ENCODE data around the gene NRGN.

The NRGN gene

DNA sequence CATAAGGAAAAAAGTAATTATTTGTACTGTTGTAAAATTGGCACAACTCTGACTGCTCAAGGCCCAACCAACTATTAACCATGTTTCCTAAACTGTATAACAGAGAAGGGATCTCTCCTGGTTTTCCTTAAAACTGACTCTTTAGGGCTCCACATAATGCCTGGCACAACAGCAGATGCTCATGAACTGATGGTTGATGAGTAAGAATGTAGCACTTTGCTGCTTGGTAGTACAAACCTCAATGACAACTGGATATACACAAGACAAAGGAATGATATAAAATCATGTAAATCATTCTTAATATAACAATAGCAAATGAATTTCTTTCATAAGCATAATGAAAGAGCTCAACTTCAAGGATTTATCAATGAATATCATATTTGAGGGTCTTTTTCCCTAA lies 48.8 kb downstream of the NRGN start:
- DNase-seq (ENCODE audit: low read depth in 3 of 3), result no peak

DNA sequence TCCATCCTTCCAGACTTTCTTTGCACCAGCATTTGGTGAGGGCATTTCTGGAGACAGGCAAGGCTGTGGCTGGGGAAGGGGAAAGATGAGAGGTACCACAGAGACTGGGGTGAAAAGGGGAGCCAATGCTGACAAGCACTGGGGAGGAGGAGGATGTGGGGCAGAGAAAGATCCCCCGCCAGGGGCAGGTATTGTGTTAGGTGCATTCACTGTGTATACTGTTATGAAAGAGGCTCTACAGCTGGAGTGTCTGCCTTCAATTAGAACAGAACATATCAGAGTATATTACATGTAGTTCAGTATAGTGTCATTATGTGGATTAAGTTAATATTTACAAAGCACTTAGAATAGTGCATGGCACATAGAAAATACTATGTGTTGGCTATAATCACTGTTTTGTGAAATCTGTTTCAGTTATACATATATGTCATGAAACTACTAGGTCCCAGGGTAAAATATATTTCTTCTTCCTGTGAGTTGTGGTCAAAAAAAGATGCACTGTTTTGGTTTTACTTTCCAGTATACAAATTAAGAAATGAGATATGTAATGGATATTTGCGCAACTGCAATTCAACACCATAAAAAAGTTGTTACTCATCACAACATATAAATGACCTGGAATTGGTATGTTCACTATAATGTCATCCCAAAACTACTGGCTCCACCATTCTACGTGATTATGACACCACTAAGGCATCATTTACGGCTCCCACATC lies 52.0 kb downstream of the NRGN start:
- no peak for DNase-seq (ENCODE audit: low read depth in 3 of 3)

DNA sequence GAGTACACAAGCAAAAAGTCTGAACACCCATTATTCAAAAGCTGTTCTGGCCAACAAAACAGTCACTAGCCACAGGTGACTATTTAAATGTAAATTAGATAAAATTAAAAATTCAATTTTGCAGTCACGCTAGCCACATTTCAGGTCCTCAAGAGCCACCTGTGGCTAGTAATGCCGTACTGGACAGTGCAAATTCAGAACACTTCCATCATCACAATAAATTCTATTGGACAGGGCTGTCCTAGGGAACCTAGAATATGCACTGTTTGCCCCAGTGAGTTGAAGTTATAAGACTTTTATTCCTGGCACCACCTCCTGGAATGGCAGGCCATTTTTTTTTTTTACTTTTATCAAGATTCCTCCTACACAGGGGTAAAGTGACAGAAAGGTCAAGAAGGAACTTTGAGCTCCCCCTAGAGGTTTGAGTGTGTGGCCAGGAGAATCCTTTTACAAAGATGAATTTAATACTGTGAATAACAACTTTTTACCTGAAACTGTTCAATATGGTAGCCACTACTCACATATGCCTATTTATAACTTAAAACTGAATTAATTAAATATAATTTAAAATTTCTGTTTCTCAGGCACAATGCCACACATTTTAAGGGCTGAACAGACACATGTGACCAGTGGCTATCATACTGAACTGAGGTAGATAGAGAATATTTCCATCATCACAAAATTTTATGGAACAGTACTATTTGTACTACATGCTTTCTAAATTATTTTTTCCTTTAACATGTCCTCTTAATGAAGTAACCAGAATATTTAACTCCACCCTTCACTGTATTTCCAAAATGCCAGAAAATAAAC lies 53.9 kb downstream of the NRGN start:
- no peak for DNase-seq (ENCODE audit: low read depth in 3 of 3)

DNA sequence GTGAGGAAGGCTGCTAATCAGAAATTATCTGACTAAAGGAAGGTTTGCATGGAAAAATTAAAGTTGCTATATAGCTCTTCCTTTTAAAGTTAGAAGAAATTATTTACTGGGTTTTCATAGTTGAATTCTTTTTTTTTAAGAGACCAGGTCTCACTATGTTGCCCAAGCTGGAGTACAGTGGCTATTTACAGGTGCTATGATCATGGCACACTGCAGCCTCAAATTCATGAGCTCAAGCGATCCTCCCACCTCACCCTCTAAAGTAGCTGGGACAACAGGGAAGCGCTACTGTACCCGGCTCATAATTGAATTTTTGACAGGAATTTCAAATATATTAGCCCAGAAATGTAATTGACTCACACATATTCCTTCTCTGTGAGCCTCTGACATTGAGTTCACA lies 56.6 kb downstream of the NRGN start:
- no peak for DNase-seq (ENCODE audit: low read depth in 3 of 3)

Data from stimulated activated CD4-positive, alpha-beta T cell treated with anti-CD3 and anti-CD28 coated beads, TNF-alpha, amount 100 ng/mL, for 24 hours (primary cell).